HL-60/S4 treated with retinoic acid at 250 ng/mL for 4 days and 3 days (cell line): Measurements from ENCODE around the gene PYGB.

Experiments
- in situ Hi-C: fragments of 300-500 bp; cut with MboI; formaldehyde crosslinking; loops from 2 replicates; pipeline ENCODE4 v1.7.0; 2022; ENCODE audit warnings: low sequenced_read_pairs

Gene PYGB

DNA sequence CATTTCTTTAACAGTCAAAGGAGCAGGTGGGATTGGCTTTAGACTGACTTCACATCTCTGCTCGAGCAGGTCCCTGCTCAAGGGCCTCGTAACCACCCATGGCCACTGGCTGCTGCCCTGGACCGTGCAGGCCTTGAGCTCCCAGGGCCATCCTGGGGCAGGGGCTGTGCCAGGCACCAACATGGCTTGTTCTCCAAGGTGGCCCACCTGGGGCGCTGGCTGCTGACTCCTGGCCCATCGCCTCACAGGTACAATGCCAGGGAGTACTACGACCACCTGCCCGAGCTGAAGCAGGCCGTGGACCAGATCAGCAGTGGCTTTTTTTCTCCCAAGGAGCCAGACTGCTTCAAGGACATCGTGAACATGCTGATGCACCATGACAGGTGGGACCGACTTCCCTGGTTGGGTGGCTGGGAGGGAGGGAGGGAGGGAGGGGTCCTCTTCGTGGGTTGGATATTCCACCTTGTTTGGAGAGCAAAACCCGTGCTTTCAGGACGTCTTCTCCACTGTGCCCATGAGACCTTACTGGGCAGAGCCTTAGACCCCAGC is 46.1 kb downstream of the PYGB start:
- in situ Hi-C loops: no loop called here

- in situ Hi-C loops: no loop called here
Measured at GRCh38 chr20:25294459-25295385, 46.8 kb downstream of the PYGB start.

DNA sequence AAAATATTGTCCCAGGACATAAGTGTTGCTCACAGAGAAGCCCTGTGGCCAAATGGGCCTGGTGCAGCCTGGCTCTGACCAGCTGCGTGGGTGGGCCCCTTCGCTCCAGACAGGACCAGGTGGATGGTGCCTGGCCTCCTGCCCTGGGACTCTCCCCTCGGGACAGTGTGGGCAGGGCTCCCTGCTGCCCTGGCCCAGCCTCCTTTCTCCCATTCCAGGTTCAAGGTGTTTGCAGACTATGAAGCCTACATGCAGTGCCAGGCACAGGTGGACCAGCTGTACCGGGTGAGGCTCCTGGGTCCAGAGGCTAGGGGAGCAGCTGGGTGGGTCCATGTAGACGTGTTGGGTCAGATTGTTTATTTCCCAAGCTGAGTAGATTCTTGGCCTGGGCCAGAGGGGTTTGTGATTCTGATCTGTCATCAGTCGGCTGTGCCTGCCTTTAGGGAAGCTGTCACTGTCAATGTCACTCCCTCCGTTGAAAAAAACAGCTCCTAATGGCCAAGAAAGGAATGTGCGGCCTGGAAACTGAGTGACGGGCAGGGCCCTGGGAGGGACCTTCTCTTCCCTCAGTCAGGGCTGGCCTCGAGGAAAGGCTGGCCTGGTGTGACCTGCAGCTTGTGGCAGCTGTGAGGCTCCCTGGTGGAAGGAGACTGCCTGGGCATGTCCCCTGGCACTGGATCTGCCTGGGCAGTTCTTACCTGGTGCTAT is 47.7 kb downstream of the PYGB start:
- in situ Hi-C loops: no loop called here

GRCh38 chr20:25296094-25297093 is 48.5 kb downstream of the PYGB start:
- in situ Hi-C loops: no loop called here

DNA sequence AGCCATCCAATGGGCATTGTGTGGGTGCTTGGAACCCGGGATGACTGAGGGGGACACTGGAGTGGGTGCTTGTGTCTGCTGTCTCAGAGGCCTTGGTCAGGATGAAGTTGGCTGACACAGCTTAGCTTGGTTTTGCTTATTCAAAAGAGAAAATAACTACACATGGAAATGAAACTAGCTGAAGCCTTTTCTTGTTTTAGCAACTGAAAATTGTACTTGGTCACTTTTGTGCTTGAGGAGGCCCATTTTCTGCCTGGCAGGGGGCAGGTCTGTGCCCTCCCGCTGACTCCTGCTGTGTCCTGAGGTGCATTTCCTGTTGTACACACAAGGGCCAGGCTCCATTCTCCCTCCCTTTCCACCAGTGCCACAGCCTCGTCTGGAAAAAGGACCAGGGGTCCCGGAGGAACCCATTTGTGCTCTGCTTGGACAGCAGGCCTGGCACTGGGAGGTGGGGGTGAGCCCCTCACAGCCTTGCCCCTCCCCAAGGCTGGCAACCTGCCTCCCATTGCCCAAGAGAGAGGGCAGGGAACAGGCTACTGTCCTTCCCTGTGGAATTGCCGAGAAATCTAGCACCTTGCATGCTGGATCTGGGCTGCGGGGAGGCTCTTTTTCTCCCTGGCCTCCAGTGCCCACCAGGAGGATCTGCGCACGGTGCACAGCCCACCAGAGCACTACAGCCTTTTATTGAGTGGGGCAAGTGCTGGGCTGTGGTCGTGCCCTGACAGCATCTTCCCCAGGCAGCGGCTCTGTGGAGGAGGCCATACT is 49.4 kb downstream of the PYGB start:
- in situ Hi-C loops: no loop called here

DNA sequence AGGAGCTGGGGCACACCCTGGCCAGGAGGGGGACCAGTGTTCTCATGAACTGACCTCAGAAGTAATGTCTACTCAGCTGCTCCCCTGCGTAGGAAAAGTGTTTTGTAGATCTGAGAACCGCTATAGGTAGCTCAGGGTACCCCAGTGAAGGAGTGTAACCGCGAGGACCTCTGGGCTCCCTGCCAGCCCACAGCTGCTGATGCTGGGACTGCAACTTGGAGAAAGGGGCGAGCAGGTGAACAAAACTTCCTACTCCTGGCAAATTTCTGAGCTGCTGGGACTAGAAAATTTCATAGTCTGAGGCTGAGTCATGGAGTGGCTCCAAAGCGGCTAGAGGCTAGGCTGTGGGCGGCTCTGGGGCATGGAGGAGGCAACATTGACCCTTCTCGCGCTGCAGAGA is 51.9 kb downstream of the PYGB start:
- in situ Hi-C loops: loop anchor here (10.0 kb wide), 1 partner anchor 95 kb away; the partner anchor contains the start of gene ABHD12

GRCh38 chr20:25300496-25301170 is 52.7 kb downstream of the PYGB start:
- in situ Hi-C loops: loop anchor here (10.0 kb wide), 1 partner anchor 94 kb away; the partner anchor contains the start of gene ABHD12

DNA sequence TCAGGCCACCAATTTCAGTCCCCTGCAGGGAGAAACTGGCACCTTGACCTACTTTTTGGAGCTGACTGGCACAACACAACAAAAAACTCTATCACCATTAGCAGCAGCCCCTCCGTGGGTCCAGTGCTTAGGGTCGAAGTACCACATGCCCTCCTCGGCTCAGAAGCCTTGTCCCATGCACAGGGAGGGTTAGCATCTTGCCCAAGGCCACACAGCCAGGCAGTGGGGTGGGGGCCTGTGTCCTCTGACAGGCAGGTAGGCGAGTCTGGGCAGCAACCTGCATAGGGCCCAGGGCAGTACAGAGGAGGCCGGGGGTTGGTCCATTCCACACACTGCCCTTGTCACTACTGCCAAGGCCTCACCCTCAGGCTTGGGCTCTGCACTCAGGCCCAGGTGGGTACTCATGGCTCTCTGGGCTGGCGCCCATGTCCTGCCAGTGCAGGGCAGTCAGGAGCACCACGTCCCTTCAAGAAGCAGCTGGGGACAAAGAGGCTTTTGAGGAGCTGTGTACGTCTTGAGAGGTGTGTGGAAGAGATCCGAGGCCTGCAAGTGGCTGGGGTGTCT is 53.6 kb downstream of the PYGB start:
- in situ Hi-C loops: loop anchor here (10.0 kb wide), 1 partner anchor 93 kb away; the partner anchor contains the start of gene ABHD12

GRCh38 chr20:25302596-25302995 is 54.7 kb downstream of the PYGB start:
- in situ Hi-C loops: loop anchor here (10.0 kb wide), 1 partner anchor 92 kb away; the partner anchor contains the start of gene ABHD12

GRCh38 chr20:25303292-25304024 is 55.6 kb downstream of the PYGB start:
- in situ Hi-C loops: loop anchor here (10.0 kb wide), 1 partner anchor 91 kb away; the partner anchor contains the start of gene ABHD12

DNA sequence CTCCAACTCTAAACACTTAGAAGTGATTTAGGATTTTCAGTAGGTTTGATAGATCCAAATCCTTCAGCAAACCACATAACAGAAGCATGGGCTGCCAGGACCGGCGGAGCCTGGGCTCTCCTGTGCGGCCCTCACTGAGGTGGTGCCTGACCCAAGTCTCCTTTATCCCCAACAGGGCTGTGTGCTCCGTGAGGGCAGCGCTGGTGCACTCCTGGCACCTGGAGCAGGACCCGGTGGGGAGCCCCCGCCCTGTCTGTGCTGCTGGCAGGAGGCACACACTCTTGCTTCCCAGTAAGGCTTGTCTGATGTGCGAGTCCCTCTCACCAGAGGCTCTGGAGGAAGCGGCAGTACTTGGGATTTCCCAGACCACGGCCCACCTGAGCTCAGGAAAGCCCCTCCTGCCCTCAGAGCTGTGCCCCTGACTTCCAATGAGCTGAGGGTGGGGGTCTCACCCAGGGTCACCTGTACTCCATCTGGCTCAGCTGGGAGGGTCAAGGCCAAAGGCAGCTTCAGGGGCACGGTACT is 56.2 kb downstream of the PYGB start:
- in situ Hi-C loops: loop anchor here (10.0 kb wide), 1 partner anchor 91 kb away; the partner anchor contains the start of gene ABHD12

GRCh38 chr20:25306991-25307903 is 59.4 kb downstream of the PYGB start:
- in situ Hi-C loops: loop anchor here (10.0 kb wide), 1 partner anchor 88 kb away; the partner anchor contains the start of gene ABHD12

GRCh38 chr20:25308083-25308491 is 60.2 kb downstream of the PYGB start:
- in situ Hi-C loops: loop anchor here (10.0 kb wide), 1 partner anchor 87 kb away; the partner anchor contains the start of gene ABHD12

DNA sequence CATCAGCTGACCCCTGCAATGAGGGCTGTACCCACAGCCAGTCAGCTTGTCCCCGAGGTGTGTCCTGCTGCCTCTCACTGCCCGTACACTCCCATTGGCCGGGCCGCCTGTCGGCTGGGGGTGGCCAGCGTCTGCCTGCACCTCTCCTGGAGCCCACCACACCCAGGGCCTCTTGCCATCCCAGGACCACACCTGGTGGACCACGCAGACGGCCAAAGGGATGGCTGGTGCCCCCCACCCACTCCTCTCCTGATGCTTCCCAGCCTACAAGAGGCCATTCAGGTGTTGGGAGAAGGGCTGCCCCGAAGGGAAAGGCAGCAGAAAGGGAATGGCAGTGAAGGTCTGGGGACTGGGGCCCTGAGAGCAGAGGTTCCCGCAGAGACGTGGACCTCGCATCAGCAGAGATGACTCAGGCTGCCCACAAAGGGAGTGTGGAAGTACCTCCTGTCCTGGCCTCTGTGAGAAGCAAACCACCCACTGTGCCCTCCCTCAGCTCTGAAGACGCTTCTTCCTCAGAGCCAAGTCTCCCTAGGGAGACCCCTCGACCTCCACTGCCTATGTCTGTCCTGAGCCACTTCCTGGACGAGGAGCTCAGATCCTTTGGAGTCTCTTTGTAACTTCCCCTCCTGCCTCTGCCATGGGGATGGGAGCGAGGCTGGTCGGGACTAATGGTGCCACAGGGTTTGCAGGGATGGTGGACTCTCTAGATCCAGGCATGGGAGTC is 60.9 kb downstream of the PYGB start:
- in situ Hi-C loops: loop anchor here (10.0 kb wide), 1 partner anchor 86 kb away; the partner anchor contains the start of gene ABHD12
